Measurements from ENCODE around the gene DDX42. TPM values are rescaled to one million over a fixed set of nuclear protein-coding genes. Genes with fewer than 3 reads are reported as not detected.

DDX42 gene
- total and polyA plus RNA-seq, 2 of the 13 experiments (the other 11 are each of a cell fraction or from before 2014, with no cell fraction given) = 87.2 to 92.9 TPM

DNA sequence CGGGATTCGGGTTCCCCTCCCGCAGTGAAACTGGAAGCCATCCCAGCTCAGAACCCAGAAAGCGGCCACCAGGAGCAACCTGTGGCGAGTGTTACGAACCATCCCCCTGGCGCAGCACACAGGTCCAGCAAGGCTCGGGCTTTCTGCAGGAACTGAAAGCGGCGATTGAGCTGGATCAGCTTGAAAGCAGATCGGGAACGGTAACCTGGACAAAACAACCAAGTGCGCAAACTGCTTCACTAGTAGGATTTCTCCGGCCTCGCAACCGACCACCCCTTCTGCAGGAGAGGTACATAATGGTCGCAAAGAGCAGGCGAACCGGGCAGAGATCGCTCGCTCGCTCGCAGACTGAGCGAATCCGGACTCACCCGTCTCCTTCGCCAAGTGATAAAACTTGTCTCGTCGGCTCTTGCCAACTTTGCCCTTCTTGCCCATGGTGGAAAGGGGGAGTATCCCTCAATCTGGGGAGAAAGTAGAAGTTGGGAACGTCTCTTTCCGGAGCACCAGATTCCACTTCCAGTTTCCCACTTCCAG, 52.6 kb downstream of the DDX42 start (continued):
- TF ChIP-seq PLSCR1 (CRISPR knock-in tag; IDR thresholded peaks at IDR 0.05; ENCODE audit: borderline replicate concordance) (no peak), RARG (CRISPR knock-in tag; IDR thresholded peaks at IDR 0.05; ENCODE audit: low read depth) (no peak; the same call in 1 of the 2 replicates), TCF12 (IDR thresholded peaks at IDR 0.05) (no peak), TCF12 (CRISPR knock-in tag; IDR thresholded peaks at IDR 0.05) (no peak), MIXL1 (CRISPR knock-in tag; IDR thresholded peaks at IDR 0.05) (no peak), ZNF644 (CRISPR knock-in tag; IDR thresholded peaks at IDR 0.05; ENCODE audit: low read depth) (no peak), ONECUT2 (CRISPR knock-in tag; IDR thresholded peaks at IDR 0.05) (no peak), DBP (CRISPR knock-in tag; IDR thresholded peaks at IDR 0.05; ENCODE audit: not compliant biosample characterization) (no peak), TEAD3 (CRISPR knock-in tag; optimal IDR thresholded peaks at IDR 0.05; ENCODE audit: borderline replicate concordance) (no peak), ZNF205 (CRISPR knock-in tag; IDR thresholded peaks at IDR 0.05) (no peak), ZMAT3 (CRISPR knock-in tag; conservative IDR thresholded peaks at IDR 0.05) (no peak; the same call in none of the 2 replicates), GMEB2 (CRISPR knock-in tag; IDR thresholded peaks at IDR 0.05; ENCODE audit: low read depth) (no peak), BRD4 (CRISPR knock-in tag; IDR thresholded peaks at IDR 0.05) (peak; percentile 13; the same call in 1 of the 2 replicates)
- TF ChIP-seq, protein P1, sequence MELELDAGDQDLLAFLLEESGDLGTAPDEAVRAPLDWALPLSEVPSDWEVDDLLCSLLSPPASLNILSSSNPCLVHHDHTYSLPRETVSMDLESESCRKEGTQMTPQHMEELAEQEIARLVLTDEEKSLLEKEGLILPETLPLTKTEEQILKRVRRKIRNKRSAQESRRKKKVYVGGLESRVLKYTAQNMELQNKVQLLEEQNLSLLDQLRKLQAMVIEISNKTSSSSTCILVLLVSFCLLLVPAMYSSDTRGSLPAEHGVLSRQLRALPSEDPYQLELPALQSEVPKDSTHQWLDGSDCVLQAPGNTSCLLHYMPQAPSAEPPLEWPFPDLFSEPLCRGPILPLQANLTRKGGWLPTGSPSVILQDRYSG (CRISPR knock-in tag; IDR thresholded peaks at IDR 0.05) = no peak
- TF ChIP-seq, protein P2, sequence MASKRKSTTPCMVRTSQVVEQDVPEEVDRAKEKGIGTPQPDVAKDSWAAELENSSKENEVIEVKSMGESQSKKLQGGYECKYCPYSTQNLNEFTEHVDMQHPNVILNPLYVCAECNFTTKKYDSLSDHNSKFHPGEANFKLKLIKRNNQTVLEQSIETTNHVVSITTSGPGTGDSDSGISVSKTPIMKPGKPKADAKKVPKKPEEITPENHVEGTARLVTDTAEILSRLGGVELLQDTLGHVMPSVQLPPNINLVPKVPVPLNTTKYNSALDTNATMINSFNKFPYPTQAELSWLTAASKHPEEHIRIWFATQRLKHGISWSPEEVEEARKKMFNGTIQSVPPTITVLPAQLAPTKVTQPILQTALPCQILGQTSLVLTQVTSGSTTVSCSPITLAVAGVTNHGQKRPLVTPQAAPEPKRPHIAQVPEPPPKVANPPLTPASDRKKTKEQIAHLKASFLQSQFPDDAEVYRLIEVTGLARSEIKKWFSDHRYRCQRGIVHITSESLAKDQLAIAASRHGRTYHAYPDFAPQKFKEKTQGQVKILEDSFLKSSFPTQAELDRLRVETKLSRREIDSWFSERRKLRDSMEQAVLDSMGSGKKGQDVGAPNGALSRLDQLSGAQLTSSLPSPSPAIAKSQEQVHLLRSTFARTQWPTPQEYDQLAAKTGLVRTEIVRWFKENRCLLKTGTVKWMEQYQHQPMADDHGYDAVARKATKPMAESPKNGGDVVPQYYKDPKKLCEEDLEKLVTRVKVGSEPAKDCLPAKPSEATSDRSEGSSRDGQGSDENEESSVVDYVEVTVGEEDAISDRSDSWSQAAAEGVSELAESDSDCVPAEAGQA (IDR thresholded peaks at IDR 0.05; ENCODE audit: low read depth) = no peak
- TF ChIP-seq, protein P2 (CRISPR knock-in tag; IDR thresholded peaks at IDR 0.05; ENCODE audit: borderline replicate concordance) = no peak
- TF ChIP-seq, protein P3, sequence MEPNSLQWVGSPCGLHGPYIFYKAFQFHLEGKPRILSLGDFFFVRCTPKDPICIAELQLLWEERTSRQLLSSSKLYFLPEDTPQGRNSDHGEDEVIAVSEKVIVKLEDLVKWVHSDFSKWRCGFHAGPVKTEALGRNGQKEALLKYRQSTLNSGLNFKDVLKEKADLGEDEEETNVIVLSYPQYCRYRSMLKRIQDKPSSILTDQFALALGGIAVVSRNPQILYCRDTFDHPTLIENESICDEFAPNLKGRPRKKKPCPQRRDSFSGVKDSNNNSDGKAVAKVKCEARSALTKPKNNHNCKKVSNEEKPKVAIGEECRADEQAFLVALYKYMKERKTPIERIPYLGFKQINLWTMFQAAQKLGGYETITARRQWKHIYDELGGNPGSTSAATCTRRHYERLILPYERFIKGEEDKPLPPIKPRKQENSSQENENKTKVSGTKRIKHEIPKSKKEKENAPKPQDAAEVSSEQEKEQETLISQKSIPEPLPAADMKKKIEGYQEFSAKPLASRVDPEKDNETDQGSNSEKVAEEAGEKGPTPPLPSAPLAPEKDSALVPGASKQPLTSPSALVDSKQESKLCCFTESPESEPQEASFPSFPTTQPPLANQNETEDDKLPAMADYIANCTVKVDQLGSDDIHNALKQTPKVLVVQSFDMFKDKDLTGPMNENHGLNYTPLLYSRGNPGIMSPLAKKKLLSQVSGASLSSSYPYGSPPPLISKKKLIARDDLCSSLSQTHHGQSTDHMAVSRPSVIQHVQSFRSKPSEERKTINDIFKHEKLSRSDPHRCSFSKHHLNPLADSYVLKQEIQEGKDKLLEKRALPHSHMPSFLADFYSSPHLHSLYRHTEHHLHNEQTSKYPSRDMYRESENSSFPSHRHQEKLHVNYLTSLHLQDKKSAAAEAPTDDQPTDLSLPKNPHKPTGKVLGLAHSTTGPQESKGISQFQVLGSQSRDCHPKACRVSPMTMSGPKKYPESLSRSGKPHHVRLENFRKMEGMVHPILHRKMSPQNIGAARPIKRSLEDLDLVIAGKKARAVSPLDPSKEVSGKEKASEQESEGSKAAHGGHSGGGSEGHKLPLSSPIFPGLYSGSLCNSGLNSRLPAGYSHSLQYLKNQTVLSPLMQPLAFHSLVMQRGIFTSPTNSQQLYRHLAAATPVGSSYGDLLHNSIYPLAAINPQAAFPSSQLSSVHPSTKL (CRISPR knock-in tag; IDR thresholded peaks at IDR 0.05) = no peak; the same call in 1 of the 2 replicates
